Neural cell (in vitro differentiated cells): ENCODE data around the gene WNK3. TPM values are rescaled to one million over a fixed set of nuclear protein-coding genes. Genes with fewer than 3 reads are reported as not detected.

Source experiments
- H2AFZ ChIP-seq: fragments of 200-600, 300-800 bp; sonication (generic), shearing (Covaris generic); 2 replicates; pipeline ENCODE4 v1.6.0; 2014; ENCODE audit warnings: low read depth, mild to moderate bottlenecking, antibody characterized with exemption, low read length, moderate library complexity
- H3F3A ChIP-seq: fragments of 200-600 bp; shearing (Covaris generic); 2 replicates; pipeline ENCODE4 v1.6.1; 2016; ENCODE audit warnings: mild to moderate bottlenecking, moderate library complexity, mixed read lengths, antibody characterized with exemption, low read length; ENCODE audit not compliant: insufficient read depth, poor library complexity, severe bottlenecking
- H3K27ac ChIP-seq: fragments of 200-600, 300-800 bp; sonication (generic), shearing (Covaris generic); 2 replicates; pipeline ENCODE4 v1.5.1; 2014; ENCODE audit warnings: mild to moderate bottlenecking, low read length, moderate library complexity
- H3K27me3 ChIP-seq: fragments of 300-800, 200-600 bp; sonication (generic), shearing (Covaris generic); 2 replicates; pipeline ENCODE4 v1.6.0; 2014; ENCODE audit warnings: mild to moderate bottlenecking, low read depth, low read length, moderate library complexity; ENCODE audit not compliant: insufficient read depth
- H3K36me3 ChIP-seq: fragments of 300-800, 200-600 bp; sonication (generic), shearing (Covaris generic); 2 replicates; pipeline ENCODE4 v1.5.1; 2014; ENCODE audit warnings: mild to moderate bottlenecking, antibody characterized with exemption, low read length, moderate library complexity; ENCODE audit not compliant: insufficient read depth
- H3K4me2 ChIP-seq: fragments of 300-800, 200-600 bp; sonication (generic), shearing (Covaris generic); 2 replicates; pipeline ENCODE4 v1.6.0; 2014; ENCODE audit warnings: mild to moderate bottlenecking, low read length
- H3K4me3 ChIP-seq: fragments of 300-800, 200-600 bp; sonication (generic), shearing (Covaris generic); 2 replicates; pipeline ENCODE4 v1.5.1; 2014; ENCODE audit warnings: mild to moderate bottlenecking, low read length, moderate library complexity
- H3K79me2 ChIP-seq: fragments of 200-600 bp; shearing (Covaris generic); replicated peaks from 2 replicates; pipeline ENCODE4 v1.6.0; 2014; ENCODE audit warnings: mild to moderate bottlenecking, low read length, moderate library complexity; ENCODE audit not compliant: insufficient read depth
- H3K9ac ChIP-seq: fragments of 300-800, 200-600 bp; sonication (generic), shearing (Covaris generic); 2 replicates; pipeline ENCODE4 v1.6.1; 2016; ENCODE audit warnings: mild to moderate bottlenecking, low read length, mixed read lengths
- H3K9me2 ChIP-seq: fragments of 200-600 bp; shearing (Covaris generic); 2 replicates; pipeline ENCODE4 v1.6.1; 2016; ENCODE audit warnings: mild to moderate bottlenecking, low read length, mixed read lengths; ENCODE audit not compliant: insufficient read depth
- H3K9me3 ChIP-seq: fragments of 200-600, 300-800 bp; sonication (generic), shearing (Covaris generic); 2 replicates; pipeline ENCODE4 v1.6.1; 2016; ENCODE audit warnings: mild to moderate bottlenecking, mixed run types, low read length, moderate library complexity, mixed read lengths
- H4K20me1 ChIP-seq: fragments of 200-600 bp; shearing (Covaris generic); 2 replicates; pipeline ENCODE4 v1.6.1; 2016; ENCODE audit warnings: mild to moderate bottlenecking, mixed run types; ENCODE audit not compliant: insufficient read depth
- CTCF ChIP-seq: fragments of 450-650 bp; IDR thresholded peaks from 2 replicates; pipeline ENCODE4 v1.5.1; 2014; ENCODE audit warnings: antibody characterized with exemption, mild to moderate bottlenecking, moderate library complexity; ENCODE audit not compliant: poor library complexity, severe bottlenecking
- EP300 ChIP-seq: fragments of 450-650 bp; conservative IDR thresholded peaks from 2 replicates; pipeline ENCODE4 v1.6.1; 2014; ENCODE audit warnings: antibody characterized with exemption, mild to moderate bottlenecking, moderate library complexity; ENCODE audit not compliant: poor library complexity, severe bottlenecking
- EZH2 ChIP-seq: fragments of 200-600, 300-800 bp; shearing (Covaris generic), sonication (generic); IDR thresholded peaks from 2 replicates; pipeline ENCODE4 v1.6.1; 2014; ENCODE audit warnings: antibody characterized with exemption, low read length, borderline replicate concordance, mild to moderate bottlenecking; ENCODE audit not compliant: insufficient read depth, poor library complexity, severe bottlenecking
- MXI1 ChIP-seq: fragments of 450-650 bp; conservative IDR thresholded peaks from 2 replicates; pipeline ENCODE4 v1.6.1; 2014; ENCODE audit warnings: antibody characterized with exemption, mild to moderate bottlenecking; ENCODE audit not compliant: poor library complexity, severe bottlenecking
- POLR2AphosphoS5 ChIP-seq: IDR thresholded peaks from 2 replicates; pipeline ENCODE4 v1.6.1; 2012
- RAD21 ChIP-seq: fragments of 450-650 bp; conservative IDR thresholded peaks from 2 replicates; pipeline ENCODE4 v1.6.1; 2014; ENCODE audit warnings: antibody characterized with exemption, mild to moderate bottlenecking, moderate library complexity
- REST ChIP-seq: IDR thresholded peaks from 2 replicates; pipeline ENCODE4 v1.6.1; 2012; ENCODE audit warnings: borderline replicate concordance
- SMC3 ChIP-seq: fragments of 450-650 bp; conservative IDR thresholded peaks from 2 replicates; pipeline ENCODE4 v1.6.1; 2014; ENCODE audit warnings: antibody characterized with exemption, mild to moderate bottlenecking, moderate library complexity; ENCODE audit not compliant: poor library complexity
- TAF1 ChIP-seq: IDR thresholded peaks from 2 replicates; pipeline ENCODE4 v1.6.1; 2012; ENCODE audit warnings: low read depth
- polyA plus RNA-seq: library from polyadenylated mRNA; depleted of rRNA; stranded (reverse); fragments of >200 nt; gene quantifications from 2 replicates; pipeline ENCODE4 v1.2.3, GENCODE V29; 2014

WNK3 gene
- polyA plus RNA-seq, 1 donor from 2014 or later, result 35.0 TPM

- H3K9me2 ChIP-seq, result no peaks in the 10 kb centered on the region
- no peaks in the 10 kb centered on the region for H3K27me3 ChIP-seq
- H3K9me3 ChIP-seq, result no peaks in the 10 kb centered on the region
- no peaks in the 10 kb centered on the region for H4K20me1 ChIP-seq
- no peak overlapping the region for H3K27ac ChIP-seq
- no peak overlapping the region for H2AFZ ChIP-seq
- peaks cover 23% of the 10 kb centered on the region for H3K79me2 ChIP-seq
- H3K4me3 ChIP-seq, result no peak overlapping the region
- TF ChIP-seq CTCF (no peak), RAD21 (no peak), POLR2AphosphoS5 (no peak), TAF1 (no peak), REST (no peak), MXI1 (no peak), EP300 (no peak)
- no peaks in the 10 kb centered on the region for H3F3A ChIP-seq
- H3K9ac ChIP-seq, result no peak overlapping the region
- no peak overlapping the region for H3K4me2 ChIP-seq
- no peaks in the 10 kb centered on the region for H3K36me3 ChIP-seq
These were observed 173.4 kb downstream of the WNK3 start for GRCh38 chrX:54184474-54184873.

GRCh38 chrX:54182864-54183613 is 174.8 kb downstream of the WNK3 start, which contains the start of gene FAM120C:
FAM120C (minus strand) TSS chrX:54183254; CDS start chrX:54183198, 56 bp downstream.
- no peaks in the 10 kb centered on the region for H3K9me2 ChIP-seq
- peak within 1 kb of the TSS; percentile 73 for H3K9ac ChIP-seq
- H3K4me2 ChIP-seq, result peak within 1 kb of the TSS; percentile 51
- no peaks in the 10 kb centered on the region for H3F3A ChIP-seq
- no peaks in the 10 kb centered on the region for H4K20me1 ChIP-seq
- peak within 1 kb of the TSS; percentile 86 for H3K27ac ChIP-seq
- TF ChIP-seq MXI1, result peak; percentile 63
- TF ChIP-seq CTCF, result no peak
- no peak for TF ChIP-seq TAF1
- peak; percentile 49 for TF ChIP-seq POLR2AphosphoS5
- no peak for TF ChIP-seq RAD21
- TF ChIP-seq SMC3, result no peak
- TF ChIP-seq EP300, result no peak
- TF ChIP-seq EZH2, result no peak
- no peak for TF ChIP-seq REST
- no peaks in the 10 kb centered on the region for H3K27me3 ChIP-seq
- H3K79me2 ChIP-seq, result peaks cover 23% of the 10 kb centered on the region
- no peak within 1 kb of the TSS for H2AFZ ChIP-seq
- no peaks in the 10 kb centered on the region for H3K9me3 ChIP-seq
- H3K36me3 ChIP-seq, result no peaks in the 10 kb centered on the region
- H3K4me3 ChIP-seq, result peak within 1 kb of the TSS; percentile 79
